OCI-LY1 (cell line): ENCODE data around the gene TMEM240.

Experiments used
- H2AFZ ChIP-seq: fragments of 200-600 bp; sonication (generic), shearing (Covaris generic); 2 replicates; pipeline ENCODE4 v1.6.0; 2014; ENCODE audit warnings: antibody characterized with exemption, mild to moderate bottlenecking, low read length
- H3F3A ChIP-seq: fragments of 200-600 bp; sonication (generic), shearing (Covaris generic); 2 replicates; pipeline ENCODE4 v1.6.0; 2014; ENCODE audit warnings: mild to moderate bottlenecking, antibody characterized with exemption, low read length, moderate library complexity; ENCODE audit not compliant: insufficient read depth
- H3K27ac ChIP-seq: fragments of 200-600 bp; sonication (generic); 2 replicates; pipeline ENCODE4 v1.5.1; 2014; ENCODE audit warnings: low read length, mixed run types, mild to moderate bottlenecking, low read depth; ENCODE audit not compliant: poor library complexity, severe bottlenecking
- H3K27me3 ChIP-seq: fragments of 200-600 bp; sonication (generic); 2 replicates; pipeline ENCODE4 v1.6.0; 2014; ENCODE audit warnings: antibody characterized with exemption, mild to moderate bottlenecking, low read length, moderate library complexity; ENCODE audit not compliant: insufficient read depth
- H3K36me3 ChIP-seq: fragments of 200-600 bp; sonication (generic); 2 replicates; pipeline ENCODE4 v1.6.1; 2014; ENCODE audit warnings: mild to moderate bottlenecking, antibody characterized with exemption, low read length, moderate library complexity, mixed read lengths; ENCODE audit not compliant: insufficient read depth
- H3K4me1 ChIP-seq: fragments of 200-600 bp; sonication (generic); 2 replicates; pipeline ENCODE4 v1.5.1; 2014; ENCODE audit warnings: mild to moderate bottlenecking, low read length, moderate library complexity; ENCODE audit not compliant: insufficient read depth, severe bottlenecking
- H3K4me2 ChIP-seq: fragments of 200-600 bp; sonication (generic), shearing (Covaris generic); 2 replicates; pipeline ENCODE4 v1.6.1; 2014; ENCODE audit warnings: low read length
- H3K4me3 ChIP-seq: fragments of 200-600 bp; sonication (generic); 2 replicates; pipeline ENCODE4 v1.5.1; 2014; ENCODE audit warnings: low read length, low read depth, mild to moderate bottlenecking, mixed read lengths; ENCODE audit not compliant: poor library complexity, severe bottlenecking
- H3K79me2 ChIP-seq: fragments of 200-600 bp; shearing (Covaris generic); 2 replicates; pipeline ENCODE4 v1.6.1; 2016; ENCODE audit warnings: mixed run types, low read length, mixed read lengths; ENCODE audit not compliant: insufficient read depth
- H3K9ac ChIP-seq: fragments of 200-600 bp; sonication (generic), shearing (Covaris generic); 2 replicates; pipeline ENCODE4 v1.6.1; 2014; ENCODE audit warnings: mild to moderate bottlenecking, low read length, mixed read lengths
- H3K9me2 ChIP-seq: fragments of 200-600 bp; sonication (generic), shearing (Covaris generic); 2 replicates; pipeline ENCODE4 v1.6.1; 2014; ENCODE audit warnings: low read depth, mild to moderate bottlenecking, low read length, mixed read lengths
- H3K9me3 ChIP-seq: fragments of 200-600 bp; shearing (Covaris generic); 2 replicates; pipeline ENCODE4 v1.6.1; 2014; ENCODE audit warnings: low read length, mixed read lengths
- H4K20me1 ChIP-seq: fragments of 200-600 bp; sonication (generic), shearing (Covaris generic); 2 replicates; pipeline ENCODE4 v1.6.0; 2016; ENCODE audit warnings: mild to moderate bottlenecking, low read length; ENCODE audit not compliant: insufficient read depth
- EZH2 ChIP-seq: fragments of 200-600 bp; sonication (generic), shearing (Covaris generic); IDR thresholded peaks from 2 replicates; pipeline ENCODE4 v1.8.0; 2017; ENCODE audit warnings: borderline replicate concordance, mixed run types, mild to moderate bottlenecking, antibody characterized with exemption, low read length, moderate library complexity, mixed read lengths
- TF ChIP-seq, protein P1 (sequence below): fragments of 200-600 bp; sonication (generic), shearing (Covaris generic); IDR thresholded peaks from 2 replicates; pipeline ENCODE4 v1.5.1; 2017; ENCODE audit warnings: mild to moderate bottlenecking, antibody characterized with exemption, low read length, moderate library complexity, mixed read lengths

Gene TMEM240

DNA sequence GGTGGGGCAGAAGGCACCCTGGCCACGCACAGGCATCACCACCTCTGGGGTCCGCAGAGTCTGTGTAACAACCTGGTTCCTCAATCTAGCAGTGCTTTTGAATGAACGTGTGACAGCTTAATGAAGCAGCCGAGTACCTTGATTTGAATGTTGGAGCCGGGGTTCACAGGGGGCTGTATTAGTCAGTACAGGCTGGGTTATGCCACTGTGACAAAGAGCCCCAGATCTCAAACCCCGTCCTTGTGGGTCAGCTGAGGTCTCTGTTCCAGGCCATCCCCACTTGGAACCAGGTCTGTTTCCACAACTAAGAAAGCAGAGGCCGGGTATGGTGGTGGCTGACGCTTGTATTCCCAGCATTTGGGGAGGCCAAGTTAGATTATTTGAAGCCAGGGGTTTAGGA is 10.5 kb downstream of the TMEM240 start:
- Histone ChIP-seq H3K4me1 (no peaks in the 10 kb centered on the region), H3K79me2 (no peaks in the 10 kb centered on the region), H3K4me3 (no peak overlapping the region), H3K9me2 (no peaks in the 10 kb centered on the region), H3K27me3 (no peaks in the 10 kb centered on the region), H3K9ac (no peak overlapping the region), H4K20me1 (no peaks in the 10 kb centered on the region), H3K27ac (no peak overlapping the region), H3K36me3 (peaks cover 59% of the 10 kb centered on the region), H3F3A (no peaks in the 10 kb centered on the region), H3K4me2 (no peak overlapping the region), H3K9me3 (no peaks in the 10 kb centered on the region), H2AFZ (no peak overlapping the region)
- no peak for TF ChIP-seq EZH2
- TF ChIP-seq, protein P1, sequence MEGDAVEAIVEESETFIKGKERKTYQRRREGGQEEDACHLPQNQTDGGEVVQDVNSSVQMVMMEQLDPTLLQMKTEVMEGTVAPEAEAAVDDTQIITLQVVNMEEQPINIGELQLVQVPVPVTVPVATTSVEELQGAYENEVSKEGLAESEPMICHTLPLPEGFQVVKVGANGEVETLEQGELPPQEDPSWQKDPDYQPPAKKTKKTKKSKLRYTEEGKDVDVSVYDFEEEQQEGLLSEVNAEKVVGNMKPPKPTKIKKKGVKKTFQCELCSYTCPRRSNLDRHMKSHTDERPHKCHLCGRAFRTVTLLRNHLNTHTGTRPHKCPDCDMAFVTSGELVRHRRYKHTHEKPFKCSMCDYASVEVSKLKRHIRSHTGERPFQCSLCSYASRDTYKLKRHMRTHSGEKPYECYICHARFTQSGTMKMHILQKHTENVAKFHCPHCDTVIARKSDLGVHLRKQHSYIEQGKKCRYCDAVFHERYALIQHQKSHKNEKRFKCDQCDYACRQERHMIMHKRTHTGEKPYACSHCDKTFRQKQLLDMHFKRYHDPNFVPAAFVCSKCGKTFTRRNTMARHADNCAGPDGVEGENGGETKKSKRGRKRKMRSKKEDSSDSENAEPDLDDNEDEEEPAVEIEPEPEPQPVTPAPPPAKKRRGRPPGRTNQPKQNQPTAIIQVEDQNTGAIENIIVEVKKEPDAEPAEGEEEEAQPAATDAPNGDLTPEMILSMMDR = no peak

DNA sequence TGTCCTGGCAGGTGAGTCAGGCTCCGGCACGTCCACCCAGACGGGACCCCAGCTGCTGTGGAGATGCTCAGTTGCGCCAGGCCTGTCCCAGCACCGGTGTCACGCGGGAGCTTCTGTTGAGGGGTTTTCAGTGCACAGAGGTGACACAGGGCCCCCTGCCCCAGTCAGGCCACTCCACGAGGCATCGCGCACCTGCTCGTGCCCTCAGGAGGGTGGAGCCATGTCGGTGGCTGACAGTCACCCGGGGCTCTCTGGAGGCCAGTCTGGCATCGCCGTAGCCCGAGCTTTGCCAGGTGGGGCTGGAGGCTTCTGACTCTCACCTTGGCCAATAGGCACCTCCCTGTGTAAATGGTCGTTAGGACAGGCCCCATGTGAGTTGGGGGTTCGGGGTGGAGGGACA is 11.1 kb downstream of the TMEM240 start:
- Histone ChIP-seq H3K4me1 (no peaks in the 10 kb centered on the region), H3K4me3 (no peak overlapping the region), H3K27ac (no peak overlapping the region), H4K20me1 (no peaks in the 10 kb centered on the region), H3K79me2 (no peaks in the 10 kb centered on the region), H3K36me3 (peaks cover 61% of the 10 kb centered on the region), H3K9me3 (no peaks in the 10 kb centered on the region), H3K27me3 (no peaks in the 10 kb centered on the region), H3K4me2 (no peak overlapping the region), H3K9me2 (no peaks in the 10 kb centered on the region), H3F3A (no peaks in the 10 kb centered on the region), H2AFZ (no peak overlapping the region), H3K9ac (no peak overlapping the region)
- TF ChIP-seq, protein P1 = no peak
- no peak for TF ChIP-seq EZH2

DNA sequence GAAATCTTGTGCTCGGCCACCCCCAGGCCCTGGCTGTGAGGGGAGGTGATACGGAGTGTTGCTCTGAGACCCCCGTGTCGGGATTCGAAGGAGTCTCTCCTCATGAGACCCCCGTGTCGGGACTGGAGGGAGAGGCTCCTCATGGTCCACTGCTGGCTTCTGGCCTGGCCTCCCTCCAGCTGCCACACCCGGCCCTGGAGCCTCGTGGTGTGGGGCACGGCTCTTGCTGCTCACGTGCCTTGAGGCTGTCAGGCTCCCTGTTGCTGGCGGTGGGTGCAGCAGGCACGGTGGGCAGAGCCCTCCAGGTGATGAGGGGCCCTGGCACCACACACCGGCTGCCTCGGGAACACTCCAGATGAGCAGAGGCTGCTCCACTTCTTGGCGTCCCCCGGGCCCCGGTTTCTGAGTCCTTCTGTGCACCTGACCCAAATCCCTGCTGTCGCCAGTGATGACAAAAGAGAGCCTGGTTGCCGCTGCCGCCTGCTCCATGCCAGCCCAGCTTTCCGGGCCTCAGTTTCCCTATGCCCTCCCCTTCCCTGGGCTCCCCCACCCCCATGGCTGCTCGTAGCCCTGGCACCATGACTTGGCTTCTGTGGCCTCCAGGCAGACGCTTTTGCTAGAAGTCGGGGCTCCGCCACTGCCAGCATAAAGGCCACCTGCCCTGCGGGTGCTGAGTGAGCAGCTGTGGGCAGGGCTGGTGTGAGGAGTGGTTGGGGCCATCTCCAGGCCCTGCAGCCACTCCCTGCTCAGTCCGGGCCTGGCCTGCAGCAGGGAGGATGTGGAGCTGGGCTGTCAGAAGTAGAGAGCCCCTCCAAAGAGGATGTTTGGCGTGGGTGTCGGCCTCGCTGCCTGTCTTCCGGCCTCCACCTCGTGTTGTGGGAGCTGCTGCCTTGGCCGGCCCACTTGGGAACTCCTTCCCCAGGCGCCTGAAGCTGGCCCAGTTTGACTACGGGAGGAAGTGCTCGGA is 11.8 kb downstream of the TMEM240 start:
- no peaks in the 10 kb centered on the region for H3K9me3 ChIP-seq
- H3F3A ChIP-seq = no peaks in the 10 kb centered on the region
- no peaks in the 10 kb centered on the region for H4K20me1 ChIP-seq
- no peak overlapping the region for H3K9ac ChIP-seq
- H3K4me3 ChIP-seq = no peak overlapping the region
- no peak overlapping the region for H3K27ac ChIP-seq
- no peaks in the 10 kb centered on the region for H3K4me1 ChIP-seq
- no peak overlapping the region for H3K4me2 ChIP-seq
- no peaks in the 10 kb centered on the region for H3K79me2 ChIP-seq
- H3K9me2 ChIP-seq = no peaks in the 10 kb centered on the region
- H2AFZ ChIP-seq = no peak overlapping the region
- TF ChIP-seq, protein P1 = no peak
- H3K27me3 ChIP-seq = no peaks in the 10 kb centered on the region
- H3K36me3 ChIP-seq = peaks cover 60% of the 10 kb centered on the region
